Erythroblast (primary cell): Measurements from ENCODE around the gene MS4A14.

Experiments used
- GATA1 ChIP-seq: IDR thresholded peaks from 2 replicates; pipeline ENCODE4 v1.6.1; 2011; ENCODE audit warnings: low read depth, mild to moderate bottlenecking, control low read depth, low read length, moderate library complexity
- POLR2A ChIP-seq: IDR thresholded peaks from 2 replicates; pipeline ENCODE4 v1.6.1; 2011; ENCODE audit warnings: mild to moderate bottlenecking, low read length

DNA sequence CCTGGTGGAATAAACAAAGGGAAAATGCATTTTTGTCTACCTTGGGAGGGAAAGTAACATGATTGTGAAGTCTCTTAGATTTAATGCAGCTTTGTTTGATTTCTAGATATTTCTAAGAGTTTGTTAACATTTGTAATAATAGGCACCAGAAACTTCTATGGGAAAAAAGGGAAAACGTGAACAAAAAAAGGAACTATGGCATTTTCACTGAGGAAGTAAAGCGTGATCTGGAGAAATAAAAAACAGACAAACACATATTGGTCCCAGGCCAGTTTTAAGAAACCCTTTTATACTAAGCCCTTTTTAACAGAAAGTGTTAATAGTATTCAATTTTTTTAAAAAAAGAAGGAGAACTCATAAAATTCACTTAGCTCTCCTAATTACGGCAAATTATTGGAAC is 24.9 kb upstream of the MS4A14 start:
- no peak for TF ChIP-seq POLR2A
- TF ChIP-seq GATA1: no peak
